IPS-18a (cell line): ENCODE results near the gene SLC15A4.

Source experiments
- H3K27ac ChIP-seq: one replicate; pipeline ENCODE4 v1.5.1; 2013; ENCODE audit warnings: low read length
- H3K27me3 ChIP-seq: one replicate; pipeline ENCODE4 v1.6.1; 2013; ENCODE audit warnings: mild to moderate bottlenecking, low read length; ENCODE audit not compliant: control insufficient read depth, insufficient read depth
- H3K36me3 ChIP-seq: one replicate; pipeline ENCODE4 v1.6.1; 2013; ENCODE audit warnings: low read depth, low read length; ENCODE audit not compliant: control insufficient read depth
- H3K4me1 ChIP-seq: one replicate; pipeline ENCODE4 v1.6.1; 2013; ENCODE audit warnings: low read depth, low read length; ENCODE audit not compliant: control insufficient read depth
- H3K4me3 ChIP-seq: one replicate; pipeline ENCODE4 v1.5.1; 2013; ENCODE audit warnings: low read length
- H3K9ac ChIP-seq: one replicate; pipeline ENCODE4 v1.6.1; 2013; ENCODE audit warnings: mild to moderate bottlenecking, low read length, moderate library complexity
- H3K9me3 ChIP-seq: one replicate; pipeline ENCODE4 v1.6.1; 2013; ENCODE audit warnings: low read depth, low read length; ENCODE audit not compliant: control insufficient read depth

SLC15A4 gene

GRCh38 chr12:128819293-128820144 lies 4.2 kb downstream of the SLC15A4 start:
- Histone ChIP-seq H3K27me3 (no peaks in the 10 kb centered on the region), H3K4me1 (peaks cover 4% of the 10 kb centered on the region), H3K4me3 (no peak overlapping the region), H3K36me3 (peaks cover 4% of the 10 kb centered on the region), H3K9ac (no peak overlapping the region), H3K27ac (no peak overlapping the region), H3K9me3 (peaks cover 10% of the 10 kb centered on the region)

- Histone ChIP-seq H3K4me1 (peaks cover 4% of the 10 kb centered on the region), H3K27ac (no peak overlapping the region), H3K36me3 (peaks cover 4% of the 10 kb centered on the region), H3K4me3 (no peak overlapping the region), H3K27me3 (no peaks in the 10 kb centered on the region), H3K9me3 (peaks cover 17% of the 10 kb centered on the region), H3K9ac (no peak overlapping the region)
These were observed 5.4 kb downstream of the SLC15A4 start for GRCh38 chr12:128818065-128819022.

GRCh38 chr12:128817111-128818015 lies 6.4 kb downstream of the SLC15A4 start:
- Histone ChIP-seq H3K27me3 (no peaks in the 10 kb centered on the region), H3K9me3 (peaks cover 17% of the 10 kb centered on the region), H3K4me1 (peaks cover 4% of the 10 kb centered on the region), H3K27ac (no peak overlapping the region), H3K9ac (no peak overlapping the region), H3K4me3 (no peak overlapping the region), H3K36me3 (peaks cover 4% of the 10 kb centered on the region)

GRCh38 chr12:128816643-128816920 lies 7.2 kb downstream of the SLC15A4 start:
- Histone ChIP-seq H3K27me3 (no peaks in the 10 kb centered on the region), H3K4me3 (no peak overlapping the region), H3K9ac (no peak overlapping the region), H3K36me3 (peaks cover 4% of the 10 kb centered on the region), H3K9me3 (peaks cover 17% of the 10 kb centered on the region), H3K27ac (no peak overlapping the region), H3K4me1 (peaks cover 4% of the 10 kb centered on the region)

GRCh38 chr12:128815779-128816642 lies 7.7 kb downstream of the SLC15A4 start:
- no peak overlapping the region for H3K4me3 ChIP-seq
- H3K9me3 ChIP-seq = peaks cover 17% of the 10 kb centered on the region
- peaks cover 4% of the 10 kb centered on the region for H3K36me3 ChIP-seq
- no peaks in the 10 kb centered on the region for H3K27me3 ChIP-seq
- H3K9ac ChIP-seq = no peak overlapping the region
- no peak overlapping the region for H3K27ac ChIP-seq
- H3K4me1 ChIP-seq = peaks cover 4% of the 10 kb centered on the region

- Histone ChIP-seq H3K27ac (no peak overlapping the region), H3K36me3 (no peaks in the 10 kb centered on the region), H3K4me1 (no peaks in the 10 kb centered on the region)
These were observed 9.1 kb downstream of the SLC15A4 start for GRCh38 chr12:128814411-128815261.

GRCh38 chr12:128813883-128814282 lies 9.9 kb downstream of the SLC15A4 start:
- peaks cover 22% of the 10 kb centered on the region for H3K9me3 ChIP-seq
- no peaks in the 10 kb centered on the region for H3K36me3 ChIP-seq
- no peaks in the 10 kb centered on the region for H3K4me1 ChIP-seq
- H3K27ac ChIP-seq = no peak overlapping the region
- no peak overlapping the region for H3K9ac ChIP-seq
- no peak overlapping the region for H3K4me3 ChIP-seq
- H3K27me3 ChIP-seq = no peaks in the 10 kb centered on the region

More at GRCh38 chr12:128814411-128815261, 9.1 kb downstream of the SLC15A4 start:
- H3K27me3 ChIP-seq = no peaks in the 10 kb centered on the region
- H3K9me3 ChIP-seq = peaks cover 22% of the 10 kb centered on the region
- H3K4me3 ChIP-seq = no peak overlapping the region
- H3K9ac ChIP-seq = no peak overlapping the region

GRCh38 chr12:128813392-128813791 lies 10.4 kb downstream of the SLC15A4 start:
- H3K27ac ChIP-seq = no peak overlapping the region
- peaks cover 22% of the 10 kb centered on the region for H3K9me3 ChIP-seq
- no peaks in the 10 kb centered on the region for H3K27me3 ChIP-seq
- H3K36me3 ChIP-seq = peaks cover 3% of the 10 kb centered on the region
- H3K4me1 ChIP-seq = no peaks in the 10 kb centered on the region
- H3K4me3 ChIP-seq = no peak overlapping the region
- H3K9ac ChIP-seq = no peak overlapping the region

GRCh38 chr12:128811806-128812205 lies 12.0 kb downstream of the SLC15A4 start:
- Histone ChIP-seq H3K27me3 (no peaks in the 10 kb centered on the region), H3K4me3 (no peak overlapping the region), H3K9me3 (peaks cover 21% of the 10 kb centered on the region), H3K9ac (no peak overlapping the region), H3K36me3 (peaks cover 13% of the 10 kb centered on the region), H3K27ac (no peak overlapping the region), H3K4me1 (no peaks in the 10 kb centered on the region)
